HG03432 (cell line): Measurements from ENCODE around the gene TMEM179B.
"Not testable (repeated sequence)": the region's sequence is repeated elsewhere in the genome, so short reads cannot be mapped to it uniquely, and the experiment has no call there.

Source experiments
- ATAC-seq: cut with Tn5 transposase; IDR thresholded peaks from one replicate; pipeline ENCODE4 v1.9.1; 2021; ENCODE audit warnings: mild to moderate bottlenecking, moderate library complexity; ENCODE audit not compliant: unreplicated experiment

Gene TMEM179B, protein sequence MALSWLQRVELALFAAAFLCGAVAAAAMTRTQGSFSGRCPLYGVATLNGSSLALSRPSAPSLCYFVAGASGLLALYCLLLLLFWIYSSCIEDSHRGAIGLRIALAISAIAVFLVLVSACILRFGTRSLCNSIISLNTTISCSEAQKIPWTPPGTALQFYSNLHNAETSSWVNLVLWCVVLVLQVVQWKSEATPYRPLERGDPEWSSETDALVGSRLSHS

GRCh38 chr11:62787005-62787759 lies at the start of gene TMEM179B:
Gene TMEM179B, plus strand, starts transcription at chr11:62787402. Its CDS starts 30 bp downstream, at chr11:62787432.
- ATAC-seq: peak; percentile 69

- ATAC-seq: no peak
Observed at GRCh38 chr11:62747475-62748160, 39.6 kb upstream of the TMEM179B start.

DNA sequence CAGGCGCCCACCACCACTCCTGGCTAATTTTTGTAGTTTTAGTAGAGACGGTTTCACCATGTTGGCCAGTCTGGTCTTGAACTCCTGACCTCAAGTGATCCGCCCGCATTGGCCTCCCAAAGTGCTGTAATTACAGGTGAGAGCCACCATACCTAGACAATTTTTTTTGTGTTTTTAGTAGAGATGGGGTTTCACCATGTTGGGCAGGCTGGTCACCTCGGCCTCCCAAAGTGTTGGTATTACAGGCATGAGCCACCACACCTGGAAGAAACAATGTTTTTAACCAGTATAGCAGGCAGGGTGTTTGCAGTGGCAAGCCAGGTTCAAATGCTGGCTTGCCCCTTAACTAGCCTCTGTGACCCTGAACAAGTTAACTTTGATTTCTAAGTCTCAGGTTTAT lies 37.3 kb upstream of the TMEM179B start:
- not testable (repeated sequence) for ATAC-seq

DNA sequence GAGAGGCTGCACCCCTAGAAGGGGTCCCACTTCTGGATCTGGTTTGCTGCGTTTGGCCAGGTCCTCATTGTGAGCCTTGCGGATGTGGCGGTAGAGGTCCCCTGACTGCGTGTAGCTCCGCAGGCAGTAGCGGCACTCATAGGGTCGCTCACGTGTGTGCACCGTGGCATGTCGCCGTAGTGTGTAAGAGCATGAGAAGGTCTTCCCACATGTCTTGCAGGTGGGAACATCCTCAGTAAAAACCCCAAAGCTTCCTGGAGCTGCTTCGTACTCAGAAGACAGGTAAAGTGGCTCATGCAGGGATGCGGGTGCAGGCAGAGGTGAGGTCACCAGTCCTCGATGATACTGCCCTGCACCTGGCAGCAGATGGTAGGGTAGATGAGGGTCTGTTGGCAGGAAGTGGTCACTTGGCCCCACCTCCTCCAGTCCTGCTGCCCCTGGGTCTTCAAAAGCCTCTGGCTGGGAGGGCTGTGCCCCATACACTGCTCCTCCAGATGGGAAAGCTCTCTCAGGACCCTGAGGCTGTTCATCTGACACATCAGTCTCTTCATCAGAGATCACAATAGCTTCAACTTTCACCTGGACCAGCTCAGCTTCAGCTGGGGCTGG lies 34.9 kb upstream of the TMEM179B start:
- no peak for ATAC-seq

DNA sequence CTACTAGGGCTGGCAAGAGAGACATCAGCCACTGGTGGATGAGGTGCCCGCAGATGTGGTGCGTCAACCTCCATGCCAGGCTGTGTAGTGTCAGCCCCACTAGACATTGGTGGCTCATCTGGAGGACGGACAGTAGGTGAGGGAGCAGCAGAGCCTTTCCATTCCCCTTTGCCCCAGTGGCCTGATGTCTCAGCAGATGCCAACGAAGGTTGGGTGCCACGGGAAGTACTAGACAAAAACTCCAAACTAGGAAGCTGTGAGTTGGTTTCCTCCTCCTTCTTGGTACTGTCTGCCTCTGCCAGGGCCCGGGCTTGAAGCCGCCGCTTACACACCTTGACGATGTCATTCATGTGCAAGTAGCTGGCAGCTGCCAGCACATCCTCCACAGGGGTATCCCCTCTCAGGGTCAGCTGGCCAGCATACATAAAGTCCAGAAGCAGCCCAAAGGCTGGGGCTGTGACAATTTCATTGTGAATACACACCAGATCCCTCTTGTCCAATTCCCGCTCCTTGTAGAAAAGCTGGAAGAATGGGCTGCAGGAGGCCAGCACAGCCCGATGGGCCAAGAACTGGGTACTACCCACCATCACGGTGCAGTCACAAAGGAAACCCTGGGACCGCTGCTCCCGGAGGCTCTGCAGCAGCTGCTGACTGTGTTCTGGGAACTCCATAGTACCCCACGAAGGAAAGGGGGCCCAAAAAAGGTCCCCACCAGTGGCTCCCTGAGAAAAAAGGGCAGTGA lies 34.0 kb upstream of the TMEM179B start:
- ATAC-seq: peak; percentile 1

- ATAC-seq: peak; percentile 94
Observed at GRCh38 chr11:62753736-62754603, 33.2 kb upstream of the TMEM179B start, which contains the start of gene ZBTB3. Gene ZBTB3, minus strand, starts transcription at chr11:62754160. Its CDS starts 496 bp downstream, at chr11:62753664.

DNA sequence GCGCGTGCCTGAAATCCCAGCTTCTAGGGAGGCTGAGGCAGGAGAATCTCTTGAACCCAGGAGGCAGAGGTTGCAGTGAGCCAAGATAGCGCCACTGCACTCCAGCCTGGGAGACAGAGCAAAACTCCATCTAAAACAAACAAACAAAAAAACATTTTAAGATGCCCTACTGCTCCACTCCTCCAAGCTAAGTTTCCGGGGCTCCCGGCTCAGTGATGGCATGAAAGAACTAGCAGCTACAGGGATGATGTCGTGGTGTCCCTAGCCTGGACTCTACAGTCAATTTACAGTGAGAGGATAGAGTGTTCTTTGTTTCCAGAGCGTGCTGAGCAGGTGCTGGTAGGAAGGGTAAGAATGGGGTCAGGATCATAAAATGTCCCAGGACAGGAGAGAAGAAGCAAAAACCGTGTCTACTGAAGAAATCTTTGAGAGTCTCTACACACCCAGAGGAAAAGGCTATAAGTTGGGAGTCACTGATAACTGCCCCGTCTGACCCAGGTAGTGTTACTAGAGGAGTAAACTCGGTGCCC lies 32.1 kb upstream of the TMEM179B start:
- no peak for ATAC-seq

GRCh38 chr11:62757846-62758788 lies 29.1 kb upstream of the TMEM179B start:
- ATAC-seq: no peak

- ATAC-seq: not testable (repeated sequence)
Observed at GRCh38 chr11:62760867-62761227, 26.4 kb upstream of the TMEM179B start.

DNA sequence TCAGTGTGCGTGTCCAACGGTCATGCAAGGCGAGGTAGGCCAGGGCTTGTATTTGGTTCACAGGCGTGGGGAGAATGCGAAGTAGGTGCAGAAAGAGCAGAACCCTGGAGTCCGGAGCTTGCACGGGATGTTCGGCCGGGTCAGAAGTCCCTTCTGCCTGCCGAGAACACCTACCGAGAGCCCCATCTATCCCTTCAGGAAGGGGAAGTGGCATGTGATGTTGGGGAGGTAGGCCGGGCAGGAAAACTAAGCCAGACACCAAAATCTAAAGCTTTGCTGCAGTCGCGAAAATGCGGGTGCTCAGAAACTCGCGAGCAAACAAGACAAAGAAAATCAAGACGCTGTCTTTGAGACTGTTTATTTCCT lies 16.4 kb upstream of the TMEM179B start:
- peak; percentile 9 for ATAC-seq

GRCh38 chr11:62771144-62772021 lies 15.8 kb upstream of the TMEM179B start, which contains the start of gene TAF6L:
Gene TAF6L, plus strand, starts transcription at chr11:62771396. Its CDS starts 4,388 bp downstream, at chr11:62775784.
- ATAC-seq: peak; percentile 82

- no peak for ATAC-seq
Observed at GRCh38 chr11:62774407-62774806, 12.8 kb upstream of the TMEM179B start.

- no peak for ATAC-seq
Observed at GRCh38 chr11:62775646-62776045, 11.6 kb upstream of the TMEM179B start.

DNA sequence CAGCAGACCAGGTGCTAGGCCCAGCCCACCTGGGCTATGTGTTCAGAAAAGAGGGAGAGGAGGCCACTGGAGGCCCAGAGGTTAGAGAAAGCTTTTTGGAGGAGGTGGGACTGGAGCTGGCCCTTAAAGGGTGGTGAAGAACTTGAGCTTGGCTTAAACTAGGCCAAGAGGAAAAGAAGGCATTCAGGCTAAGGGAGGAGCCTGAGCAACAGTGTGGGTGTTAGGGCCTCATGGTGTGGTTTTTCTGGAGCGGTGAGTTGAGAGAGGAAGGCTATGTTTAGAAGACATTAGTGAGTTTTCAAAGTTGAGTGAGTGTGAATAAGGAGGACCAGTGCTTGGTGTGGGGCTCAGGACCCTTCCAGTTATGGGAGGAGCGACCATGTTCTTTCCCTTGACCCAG lies 9.8 kb upstream of the TMEM179B start:
- no peak for ATAC-seq

GRCh38 chr11:62778441-62778840 lies 8.8 kb upstream of the TMEM179B start:
- no peak for ATAC-seq

DNA sequence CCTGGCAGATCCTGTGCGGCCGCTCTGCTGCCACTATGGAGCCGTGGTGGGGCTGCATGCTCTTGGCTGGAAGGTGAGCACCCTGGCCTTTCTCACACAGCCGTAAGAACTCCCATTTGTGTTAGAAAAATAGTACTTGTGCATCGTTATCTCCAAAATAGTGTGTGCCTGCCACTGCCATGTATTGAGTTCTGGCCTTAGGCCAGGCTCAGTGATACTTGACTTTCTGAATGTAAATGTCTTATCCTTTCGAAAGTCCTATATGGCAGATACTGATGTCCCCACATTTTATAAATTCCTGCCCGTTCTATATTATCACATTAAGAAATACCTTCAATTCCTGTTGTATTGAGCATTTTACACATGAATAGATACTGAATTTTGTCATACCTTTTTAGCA lies 4.4 kb upstream of the TMEM179B start:
- ATAC-seq: no peak

- ATAC-seq: peak; percentile 78
Observed at GRCh38 chr11:62786318-62787004, 741 bp upstream of the TMEM179B start.
